Measurements from ENCODE around the gene G6PC2.

The G6PC2 gene

DNA sequence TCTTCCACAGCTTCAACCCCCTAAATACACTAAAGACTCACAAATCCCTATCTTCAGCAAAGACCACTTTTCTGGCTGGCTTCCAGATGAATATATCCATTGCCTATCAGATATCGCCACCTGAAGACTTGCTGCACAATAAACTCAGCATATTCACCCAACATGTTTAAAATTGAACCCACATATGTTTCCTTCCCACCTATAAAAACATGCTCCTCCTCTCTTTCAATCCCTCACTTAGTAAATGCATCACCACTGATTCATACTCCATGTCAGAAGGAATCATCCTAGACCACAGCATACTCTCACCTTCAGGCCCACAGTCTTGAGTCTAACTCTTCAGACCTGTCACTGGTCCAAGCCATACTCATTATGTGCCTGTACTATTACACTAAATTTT lies 16.1 kb upstream of the G6PC2 start:
- Histone ChIP-seq H3K27me3 (ENCODE audit: low read length) (no peaks in the 10 kb centered on the region), H3F3A (ENCODE audit: insufficient read depth) (no peaks in the 10 kb centered on the region), H3K9me2 (replicated peaks; ENCODE audit: insufficient read depth, low read length) (no peaks in the 10 kb centered on the region), H3K36me3 (ENCODE audit: low read length) (peaks cover 10% of the 10 kb centered on the region; the same call in 1 of the 2 replicates), H3K27ac (ENCODE audit: low read depth, low read length) (no peak overlapping the region), H3K4me3 (ENCODE audit: insufficient read depth, low read length, poor library complexity, severe bottlenecking) (no peak overlapping the region), H2AFZ (ENCODE audit: low read depth, low read length, severe bottlenecking) (no peak overlapping the region), H3K79me2 (ENCODE audit: insufficient read depth, low read length) (peaks cover 71% of the 10 kb centered on the region), H3K9ac (ENCODE audit: low read length) (no peak overlapping the region), H3K9me3 (ENCODE audit: insufficient read depth, low read length) (no peaks in the 10 kb centered on the region), H3K4me2 (ENCODE audit: low read depth, low read length, poor library complexity, severe bottlenecking) (no peak overlapping the region), H4K20me1 (ENCODE audit: low read depth, low read length) (0 out of 2 replicates have a peak, but pooled peaks cover 3% of the 10 kb centered on the region)
- no peak for TF ChIP-seq CTCF (IDR thresholded peaks at IDR 0.05; ENCODE audit: insufficient read depth, low read length, poor library complexity, severe bottlenecking)
- no peak for TF ChIP-seq EZH2phosphoT487 (conservative IDR thresholded peaks at IDR 0.05; ENCODE audit: low read length)

DNA sequence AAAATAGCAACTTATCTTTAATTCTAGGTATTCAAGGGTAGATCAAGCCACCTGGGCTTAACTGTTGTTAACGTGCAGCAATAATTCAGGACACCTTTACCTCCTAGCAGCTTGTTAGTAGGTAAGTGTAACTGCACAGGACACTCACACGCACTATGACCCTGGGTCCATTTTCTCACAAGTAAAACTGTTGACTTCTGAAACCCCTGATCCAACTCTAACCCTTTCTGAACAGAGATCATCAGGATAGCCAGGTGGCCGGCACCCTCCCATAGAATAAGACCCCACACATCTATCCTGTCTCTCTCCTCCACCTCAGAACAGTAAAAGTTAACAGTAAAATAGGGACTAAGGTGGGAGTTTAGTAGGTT lies 11.5 kb upstream of the G6PC2 start:
- peak overlapping the region; percentile 96 for H2AFZ ChIP-seq (ENCODE audit: low read depth, low read length, severe bottlenecking)
- H3K9ac ChIP-seq (ENCODE audit: low read length), result peak overlapping the region; percentile 95
- peak overlapping the region; percentile 94 for H3K4me3 ChIP-seq (ENCODE audit: insufficient read depth, low read length, poor library complexity, severe bottlenecking)
- peak overlapping the region; percentile 56 for H3K27ac ChIP-seq (ENCODE audit: low read depth, low read length)
- H3K9me2 ChIP-seq (replicated peaks; ENCODE audit: insufficient read depth, low read length), result no peaks in the 10 kb centered on the region
- peaks cover 5% of the 10 kb centered on the region; the same call in 1 of the 2 replicates for H3K36me3 ChIP-seq (ENCODE audit: low read length)
- no peak for TF ChIP-seq CTCF (IDR thresholded peaks at IDR 0.05; ENCODE audit: insufficient read depth, low read length, poor library complexity, severe bottlenecking)
- no peak for TF ChIP-seq EZH2phosphoT487 (conservative IDR thresholded peaks at IDR 0.05; ENCODE audit: low read length)
- H4K20me1 ChIP-seq (ENCODE audit: low read depth, low read length), result no peaks in the 10 kb centered on the region
- H3K4me2 ChIP-seq (ENCODE audit: low read depth, low read length, poor library complexity, severe bottlenecking), result peak overlapping the region; percentile 78
- H3K27me3 ChIP-seq (ENCODE audit: low read length), result no peaks in the 10 kb centered on the region
- H3F3A ChIP-seq (ENCODE audit: insufficient read depth), result no peaks in the 10 kb centered on the region
- peaks cover 38% of the 10 kb centered on the region for H3K79me2 ChIP-seq (ENCODE audit: insufficient read depth, low read length)
- no peaks in the 10 kb centered on the region for H3K9me3 ChIP-seq (ENCODE audit: insufficient read depth, low read length)

DNA sequence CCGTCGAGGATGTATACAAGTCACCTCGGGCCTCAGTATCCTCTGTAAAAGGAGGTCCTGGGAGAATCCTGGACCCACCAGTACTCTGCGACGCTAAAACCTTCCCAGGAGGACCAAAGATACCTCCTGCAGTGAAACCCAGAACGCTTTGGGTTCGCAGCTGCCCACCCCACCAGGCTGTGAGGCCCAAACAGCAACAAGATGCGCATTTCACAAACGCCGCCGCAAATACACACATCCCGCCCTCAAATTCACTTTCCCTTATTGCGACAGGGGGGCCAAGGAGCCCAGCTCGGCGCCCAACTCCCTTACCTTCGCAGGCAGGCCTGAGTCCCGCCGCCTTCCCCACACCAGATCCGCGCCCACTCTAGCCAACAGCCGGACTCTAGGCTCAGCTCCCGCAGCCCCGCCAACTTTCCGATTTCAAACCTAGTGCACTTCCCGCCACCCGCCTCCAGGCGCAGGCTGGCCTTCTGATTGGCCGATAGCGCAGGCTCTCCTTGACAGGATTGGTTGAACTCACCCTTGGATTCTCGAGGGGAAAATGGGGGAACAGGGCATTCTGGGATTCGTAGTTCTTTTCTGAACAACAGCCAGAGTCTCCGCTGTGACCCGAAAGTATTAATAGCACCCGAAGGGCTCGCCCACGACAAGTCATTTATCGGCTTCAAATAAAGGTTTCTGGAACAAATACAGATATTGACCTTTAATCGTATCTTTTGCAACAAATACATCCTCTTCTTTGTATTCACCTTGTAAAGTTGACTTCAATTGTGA lies 10.9 kb upstream of the G6PC2 start, which contains the start of gene SPC25:
Gene SPC25, minus strand, starts transcription at position 425 of the 777 bp plus-strand sequence. CDS start 911 bp downstream, outside the sequence.
- no peaks in the 10 kb centered on the region for H3K9me2 ChIP-seq (replicated peaks; ENCODE audit: insufficient read depth, low read length)
- H3K4me2 ChIP-seq (ENCODE audit: low read depth, low read length, poor library complexity, severe bottlenecking), result peak within 1 kb of the TSS; percentile 78
- H3F3A ChIP-seq (ENCODE audit: insufficient read depth), result no peaks in the 10 kb centered on the region
- no peak for TF ChIP-seq EZH2phosphoT487 (conservative IDR thresholded peaks at IDR 0.05; ENCODE audit: low read length)
- TF ChIP-seq CTCF (IDR thresholded peaks at IDR 0.05; ENCODE audit: insufficient read depth, low read length, poor library complexity, severe bottlenecking), result no peak
- H3K9me3 ChIP-seq (ENCODE audit: insufficient read depth, low read length), result no peaks in the 10 kb centered on the region
- H3K36me3 ChIP-seq (ENCODE audit: low read length), result peaks cover 4% of the 10 kb centered on the region; the same call in 1 of the 2 replicates
- H2AFZ ChIP-seq (ENCODE audit: low read depth, low read length, severe bottlenecking), result peak within 1 kb of the TSS; percentile 96
- peak within 1 kb of the TSS; percentile 94 for H3K4me3 ChIP-seq (ENCODE audit: insufficient read depth, low read length, poor library complexity, severe bottlenecking)
- H3K79me2 ChIP-seq (ENCODE audit: insufficient read depth, low read length), result peaks cover 32% of the 10 kb centered on the region
- peak within 1 kb of the TSS; percentile 56 for H3K27ac ChIP-seq (ENCODE audit: low read depth, low read length)
- peak within 1 kb of the TSS; percentile 95 for H3K9ac ChIP-seq (ENCODE audit: low read length)
- no peaks in the 10 kb centered on the region for H4K20me1 ChIP-seq (ENCODE audit: low read depth, low read length)
- no peaks in the 10 kb centered on the region for H3K27me3 ChIP-seq (ENCODE audit: low read length)

Measured in SU-DHL-6 (cell line).